ENCODE measurements around the gene PIAS1.
A peak's percentile ranks its signal among the peaks of the same experiment; 100 is the strongest.
"Not testable (repeated sequence)": the region's sequence is repeated elsewhere in the genome, so short reads cannot be mapped to it uniquely, and the experiment has no call there.

The PIAS1 gene

GRCh38 chr15:68055224-68055705 is 1.1 kb downstream of the PIAS1 start:
- peak overlapping the region; percentile 86 to 98 for H3K4me3 ChIP-seq (replicated peaks in 1 of 2; ENCODE audit: low read depth in 2 of 2, low read length in 2 of 2)
- DNase-seq (ENCODE audit: low read depth in 2 of 2): peak; percentile 48 to 64

GRCh38 chr15:68056097-68056865 is 2.2 kb downstream of the PIAS1 start:
- TF ChIP-seq CTCF (IDR thresholded peaks at IDR 0.05; ENCODE audit: low read depth, low read length): no peak
- DNase-seq (ENCODE audit: low read depth in 2 of 2): no peak
- H3K4me3 ChIP-seq (replicated peaks in 1 of 2; ENCODE audit: low read depth in 2 of 2, low read length in 2 of 2): peak overlapping the region; percentile 4 to 86

More at GRCh38 chr15:68055224-68055705, 1.1 kb downstream of the PIAS1 start:
- TF ChIP-seq CTCF (IDR thresholded peaks at IDR 0.05; ENCODE audit: low read depth, low read length): no peak

GRCh38 chr15:68057034-68057433 is 2.9 kb downstream of the PIAS1 start:
- no peak for TF ChIP-seq CTCF (IDR thresholded peaks at IDR 0.05; ENCODE audit: low read depth, low read length)
- no peak for DNase-seq (ENCODE audit: low read depth in 2 of 2)
- no peak overlapping the region for H3K4me3 ChIP-seq (replicated peaks in 1 of 2; ENCODE audit: low read depth in 2 of 2, low read length in 2 of 2)

- no peak for DNase-seq (ENCODE audit: low read depth in 2 of 2)
- no peak for TF ChIP-seq CTCF (IDR thresholded peaks at IDR 0.05; ENCODE audit: low read depth, low read length)
- H3K4me3 ChIP-seq (replicated peaks in 1 of 2; ENCODE audit: low read depth in 2 of 2, low read length in 2 of 2): no peak overlapping the region
These were observed 3.6 kb downstream of the PIAS1 start for GRCh38 chr15:68057758-68058157.

- not testable (repeated sequence) for H3K4me3 ChIP-seq (replicated peaks in 1 of 2; ENCODE audit: low read depth in 2 of 2, low read length in 2 of 2); DNase-seq (ENCODE audit: low read depth in 2 of 2)
These were observed 4.9 kb downstream of the PIAS1 start for GRCh38 chr15:68058970-68059369.

GRCh38 chr15:68059630-68060029 is 5.5 kb downstream of the PIAS1 start:
- DNase-seq (ENCODE audit: low read depth in 2 of 2): no peak
- no peak overlapping the region for H3K4me3 ChIP-seq (replicated peaks in 1 of 2; ENCODE audit: low read depth in 2 of 2, low read length in 2 of 2)
- TF ChIP-seq CTCF (IDR thresholded peaks at IDR 0.05; ENCODE audit: low read depth, low read length): no peak

- no peak for TF ChIP-seq CTCF (IDR thresholded peaks at IDR 0.05; ENCODE audit: low read depth, low read length)
- H3K4me3 ChIP-seq (replicated peaks in 1 of 2; ENCODE audit: low read depth in 2 of 2, low read length in 2 of 2): no peak overlapping the region
These were observed 7.1 kb downstream of the PIAS1 start for GRCh38 chr15:68061171-68061570.

More at GRCh38 chr15:68061171-68061570, 7.1 kb downstream of the PIAS1 start:
- DNase-seq (ENCODE audit: low read depth in 2 of 2): no peak
